Epidermal melanocyte (primary cell): ENCODE measurements around the gene LRIG1.
"Not testable (repeated sequence)": the region's sequence is repeated elsewhere in the genome, so short reads cannot be mapped to it uniquely, and the experiment has no call there.

Experiments
- DNase-seq: peaks from one replicate; pipeline ENCODE4 v3.0.0; 2011; ENCODE audit warnings: low spot score; ENCODE audit not compliant: insufficient read length

The LRIG1 gene

GRCh38 chr3:66425576-66426114 is 75.2 kb downstream of the LRIG1 start:
- DNase-seq, result no peak

GRCh38 chr3:66425032-66425431 is 75.8 kb downstream of the LRIG1 start:
- DNase-seq, result no peak

GRCh38 chr3:66423791-66424190 is 77.0 kb downstream of the LRIG1 start:
- no peak for DNase-seq

GRCh38 chr3:66421893-66422292 is 78.9 kb downstream of the LRIG1 start:
- not testable (repeated sequence) for DNase-seq

GRCh38 chr3:66421144-66421543 is 79.7 kb downstream of the LRIG1 start:
- not testable (repeated sequence) for DNase-seq

GRCh38 chr3:66419036-66419435 is 81.8 kb downstream of the LRIG1 start:
- DNase-seq, result no peak

- no peak for DNase-seq
These were observed 82.3 kb downstream of the LRIG1 start for GRCh38 chr3:66418475-66418931.

- DNase-seq, result no peak
These were observed 84.1 kb downstream of the LRIG1 start for GRCh38 chr3:66416556-66417304.

GRCh38 chr3:66415867-66416428 is 84.9 kb downstream of the LRIG1 start:
- no peak for DNase-seq

GRCh38 chr3:66414846-66415245 is 86.0 kb downstream of the LRIG1 start:
- DNase-seq, result no peak

GRCh38 chr3:66413151-66413751 is 87.6 kb downstream of the LRIG1 start:
- no peak for DNase-seq

GRCh38 chr3:66411961-66412887 is 88.6 kb downstream of the LRIG1 start:
- DNase-seq, result no peak

GRCh38 chr3:66411474-66411873 is 89.3 kb downstream of the LRIG1 start:
- no peak for DNase-seq

- DNase-seq, result no peak
These were observed 89.8 kb downstream of the LRIG1 start for GRCh38 chr3:66410976-66411375.

- DNase-seq, result no peak
These were observed 90.8 kb downstream of the LRIG1 start for GRCh38 chr3:66409771-66410754.

GRCh38 chr3:66407611-66408218 is 93.1 kb downstream of the LRIG1 start:
- peak; percentile 64 for DNase-seq

- no peak for DNase-seq
These were observed 93.8 kb downstream of the LRIG1 start for GRCh38 chr3:66406831-66407610.

- no peak for DNase-seq
These were observed 94.7 kb downstream of the LRIG1 start for GRCh38 chr3:66406163-66406562.

GRCh38 chr3:66405701-66406091 is 95.1 kb downstream of the LRIG1 start:
- no peak for DNase-seq
